GM21529 (cell line): ENCODE data around the gene HNRNPA0.

Source experiments
- ATAC-seq: cut with Tn5 transposase; IDR thresholded peaks from one replicate; pipeline ENCODE4 v1.9.1; 2021; ENCODE audit not compliant: unreplicated experiment

The HNRNPA0 gene

DNA sequence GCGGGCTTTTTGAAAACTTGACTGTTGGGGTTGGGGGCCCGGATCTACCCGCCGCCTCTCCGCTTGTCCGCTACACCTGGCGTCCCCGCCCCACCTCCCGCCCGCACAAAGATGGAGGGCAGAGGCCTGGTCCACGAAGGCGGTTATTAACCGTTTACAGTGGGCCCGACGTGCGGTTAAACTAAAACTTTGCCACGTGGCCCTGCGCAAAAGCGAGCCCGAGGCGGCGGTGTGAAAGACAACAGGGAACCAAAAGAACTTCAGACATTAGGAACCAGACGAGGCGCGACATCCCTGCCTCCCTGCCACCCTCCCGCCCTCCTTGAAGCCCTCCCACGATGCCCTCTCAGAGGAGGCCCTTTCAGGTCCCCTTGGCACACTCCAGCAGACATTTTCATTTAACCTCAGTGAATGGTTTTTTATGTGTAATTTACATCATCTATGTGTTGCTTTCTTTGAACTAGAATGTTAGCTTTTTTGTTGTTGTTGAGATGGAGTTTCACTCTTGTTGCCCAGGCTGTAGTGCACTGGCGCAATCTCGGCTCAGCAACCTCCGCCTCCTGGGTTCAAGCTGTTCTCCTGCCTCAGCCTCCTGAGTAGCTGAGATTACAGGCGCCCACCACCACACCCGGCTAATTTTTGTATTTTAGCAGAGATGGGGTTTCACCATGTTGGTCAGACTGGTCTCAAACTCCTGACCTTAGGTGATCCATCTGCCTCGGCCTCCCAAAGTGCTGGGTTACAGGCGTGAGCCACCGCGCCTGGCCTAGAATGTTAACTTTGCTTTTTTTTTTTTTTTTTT lies 999 bp upstream of the HNRNPA0 start:
- peak; percentile 20 for ATAC-seq

DNA sequence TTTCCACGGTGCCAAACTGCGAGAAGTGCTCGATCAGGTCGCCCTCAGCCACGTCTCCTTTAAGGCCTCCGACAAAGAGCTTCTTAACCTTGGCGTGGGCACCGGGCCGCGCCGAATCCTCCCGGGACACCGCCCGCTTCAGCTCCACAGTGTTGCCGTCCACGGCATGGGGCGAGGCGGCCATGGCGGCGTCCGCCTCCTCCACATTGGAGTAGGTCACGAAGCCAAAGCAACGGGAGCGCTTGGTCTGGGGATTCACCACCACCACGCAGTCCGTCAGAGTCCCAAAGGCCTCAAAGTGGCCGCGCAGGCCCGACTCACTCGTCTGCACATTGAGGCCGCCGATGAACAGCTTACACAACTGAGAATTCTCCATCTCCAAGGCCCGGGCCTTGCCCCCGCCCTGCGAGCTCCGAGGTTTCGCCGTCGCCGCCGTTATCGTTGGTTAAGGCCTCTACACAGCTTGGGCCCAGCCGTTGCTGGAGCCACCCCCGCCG lies 424 bp downstream of the HNRNPA0 start:
- peak; percentile 9 for ATAC-seq

GRCh38 chr5:137752905-137753690 lies 1.1 kb downstream of the HNRNPA0 start:
- no peak for ATAC-seq

GRCh38 chr5:137751869-137752491 lies 2.2 kb downstream of the HNRNPA0 start:
- no peak for ATAC-seq

DNA sequence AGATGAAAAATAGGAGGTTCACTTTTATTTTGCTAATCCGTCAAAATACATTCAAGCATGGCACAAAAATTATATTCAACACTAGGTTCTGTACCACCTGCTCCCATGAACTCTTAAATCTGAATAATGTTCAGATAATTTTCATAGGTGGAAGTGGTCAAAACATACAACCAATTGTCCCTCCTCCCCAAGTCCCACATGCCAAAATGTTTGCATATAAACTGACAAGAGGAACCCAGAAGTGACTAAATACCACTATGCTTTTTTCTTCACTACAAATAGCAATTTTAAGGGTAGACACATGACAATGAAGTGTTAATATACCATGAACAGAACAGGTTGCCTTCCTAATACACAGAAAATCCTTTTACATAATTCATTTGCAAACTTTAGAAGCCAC lies 3.7 kb downstream of the HNRNPA0 start:
- no peak for ATAC-seq

GRCh38 chr5:137747848-137748247 lies 6.3 kb downstream of the HNRNPA0 start:
- ATAC-seq, result no peak

DNA sequence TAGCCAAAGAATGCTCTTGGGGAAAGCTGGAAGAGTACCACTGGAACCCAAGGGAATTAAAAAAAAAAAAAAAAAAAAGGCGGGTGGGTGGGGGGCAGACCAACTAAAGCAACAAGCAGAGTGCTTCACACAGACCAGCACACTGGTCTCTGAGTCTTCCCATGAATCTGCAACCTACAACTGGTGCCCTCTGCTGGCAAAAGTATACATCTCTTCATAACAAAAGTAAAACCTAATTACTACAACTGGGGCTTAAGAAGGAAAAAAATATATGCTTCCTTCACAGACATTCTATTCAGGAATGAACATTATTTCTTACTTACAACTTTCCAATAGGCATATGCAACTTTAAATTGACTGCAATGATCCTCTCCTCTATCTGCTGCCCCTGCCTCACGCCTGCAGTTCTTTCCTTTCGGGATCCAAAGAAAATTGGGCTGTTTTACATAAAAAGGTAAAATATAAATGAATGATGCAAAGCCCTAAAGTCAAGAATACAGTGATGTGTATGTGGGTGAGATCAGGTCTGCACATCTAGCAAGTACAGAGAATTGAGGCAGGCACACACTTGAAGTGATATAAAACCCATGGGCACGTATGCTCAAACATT lies 11.0 kb downstream of the HNRNPA0 start:
- ATAC-seq, result peak; percentile 62

DNA sequence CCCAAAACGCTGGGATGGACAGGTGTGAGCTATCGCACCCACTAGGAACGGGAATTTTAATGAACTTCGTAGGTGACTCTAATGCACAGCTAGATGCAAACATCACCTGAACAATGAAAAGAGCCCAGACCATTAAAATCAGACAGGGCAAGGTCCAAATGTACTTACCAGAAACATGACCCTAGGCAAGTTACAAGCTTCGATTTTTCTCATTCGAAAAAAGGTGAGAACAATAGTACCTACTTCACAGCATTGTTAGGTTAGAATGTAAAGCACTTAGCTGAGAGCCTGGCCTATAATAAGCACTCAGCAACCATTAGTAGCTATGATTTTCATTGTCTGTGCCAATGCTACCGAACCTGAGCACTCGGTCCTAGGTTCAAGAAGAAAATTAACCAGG lies 12.4 kb downstream of the HNRNPA0 start:
- ATAC-seq, result no peak

- no peak for ATAC-seq
Measured at GRCh38 chr5:137739737-137740136, 14.4 kb downstream of the HNRNPA0 start.

DNA sequence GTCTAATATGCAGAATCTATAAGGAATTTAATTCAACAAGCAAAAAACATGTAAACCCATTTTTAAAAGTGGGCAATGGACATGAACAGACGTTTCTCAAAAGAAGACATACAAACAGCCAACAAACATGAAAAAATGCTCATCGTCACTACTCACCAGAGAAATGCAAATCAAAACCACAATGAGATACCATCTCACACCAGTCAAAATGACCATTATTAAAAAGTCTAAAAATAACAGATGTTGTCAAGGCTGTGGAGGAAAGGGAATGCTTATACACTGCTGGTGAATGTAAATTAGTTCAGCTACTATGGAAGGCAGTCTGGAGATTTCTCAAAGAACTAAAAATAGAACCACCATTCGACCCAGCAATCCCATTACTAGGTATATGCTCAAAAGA lies 15.2 kb downstream of the HNRNPA0 start:
- no peak for ATAC-seq

GRCh38 chr5:137737349-137738131 lies 16.6 kb downstream of the HNRNPA0 start:
- no peak for ATAC-seq

DNA sequence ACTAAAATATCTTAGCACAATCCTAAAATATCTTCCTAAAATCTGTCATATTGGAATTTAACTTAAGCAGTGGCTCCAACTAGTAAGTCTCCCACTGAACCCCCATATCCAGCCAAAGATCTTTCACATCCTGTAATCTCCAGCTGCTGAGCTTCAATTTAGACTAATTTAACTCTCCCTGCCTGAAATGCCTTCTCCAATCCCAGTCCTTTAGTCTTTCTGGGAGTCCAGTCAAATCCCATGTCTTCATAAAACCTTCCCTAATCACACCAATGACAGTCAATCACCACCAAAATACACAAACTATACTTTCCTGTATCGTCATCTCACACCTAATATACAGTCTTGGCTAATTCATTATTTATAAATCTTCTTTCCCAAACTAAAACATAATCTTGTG lies 17.7 kb downstream of the HNRNPA0 start:
- no peak for ATAC-seq

DNA sequence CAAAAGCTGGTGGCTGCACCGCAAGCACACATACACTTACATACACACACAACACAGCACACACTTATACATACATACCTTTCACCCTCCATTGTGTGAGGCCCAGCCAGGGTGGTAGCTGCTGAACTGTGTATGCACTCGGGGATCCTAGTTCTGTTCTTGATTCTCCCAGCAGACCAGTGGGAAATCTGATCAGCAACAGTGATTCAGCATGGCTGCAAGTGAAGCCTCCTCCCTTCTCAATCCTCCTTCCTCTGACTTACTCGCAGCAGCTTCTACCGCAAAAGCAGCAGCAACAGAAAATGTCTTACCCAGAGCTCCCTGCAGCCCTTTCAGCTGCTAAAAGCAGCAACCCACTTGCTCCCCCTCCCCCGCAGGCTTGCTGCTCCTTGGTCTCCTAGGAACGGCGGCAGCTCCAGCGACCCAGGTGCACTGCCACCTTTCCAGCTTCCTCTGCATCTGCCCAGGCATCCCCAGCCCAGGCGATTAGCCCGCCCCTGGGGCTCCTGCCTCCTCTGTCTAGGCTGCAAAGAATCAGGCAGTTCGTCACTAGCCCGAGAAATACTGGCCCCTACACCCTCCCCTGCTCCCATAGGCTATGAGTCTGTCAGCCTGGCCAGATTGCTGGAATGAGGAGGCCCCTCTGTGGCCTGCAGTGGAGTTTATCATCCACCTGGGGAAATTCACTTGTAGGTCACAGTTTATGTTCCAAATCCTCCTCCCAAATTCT lies 18.4 kb downstream of the HNRNPA0 start, which contains the start of gene KLHL3:
KLHL3 (minus strand) TSS at position 535 of the 730 bp plus-strand sequence; CDS start at position 92, 443 bp downstream.
- peak; percentile 64 for ATAC-seq

DNA sequence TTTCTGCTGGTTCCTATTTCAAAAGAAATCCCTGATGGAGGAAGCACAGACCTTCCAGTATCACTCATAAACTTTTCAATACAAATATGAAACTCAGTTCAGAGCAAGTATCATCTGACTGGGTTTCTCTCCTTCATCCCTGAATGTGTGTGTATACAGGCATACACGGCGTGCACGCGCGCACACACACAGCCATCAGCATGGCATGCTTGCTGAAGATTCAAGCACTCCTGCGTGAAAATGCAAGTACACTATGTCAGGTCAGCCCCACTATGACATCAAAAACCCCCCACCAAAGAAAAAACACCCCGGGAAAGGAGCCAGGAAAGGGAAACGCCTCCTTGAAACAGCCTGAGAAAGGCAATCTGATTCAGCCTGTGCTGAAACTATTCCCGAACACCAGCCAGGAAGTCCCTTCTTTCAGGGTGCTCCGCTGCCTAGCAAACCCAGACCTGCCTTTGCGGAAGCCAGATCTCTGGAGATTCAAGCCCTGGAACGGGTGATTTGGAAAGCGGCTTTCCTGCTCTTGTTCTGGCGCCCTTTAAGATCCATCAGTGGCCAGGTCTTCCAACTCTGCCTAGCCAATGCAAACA lies 19.1 kb downstream of the HNRNPA0 start:
- ATAC-seq, result peak; percentile 7

DNA sequence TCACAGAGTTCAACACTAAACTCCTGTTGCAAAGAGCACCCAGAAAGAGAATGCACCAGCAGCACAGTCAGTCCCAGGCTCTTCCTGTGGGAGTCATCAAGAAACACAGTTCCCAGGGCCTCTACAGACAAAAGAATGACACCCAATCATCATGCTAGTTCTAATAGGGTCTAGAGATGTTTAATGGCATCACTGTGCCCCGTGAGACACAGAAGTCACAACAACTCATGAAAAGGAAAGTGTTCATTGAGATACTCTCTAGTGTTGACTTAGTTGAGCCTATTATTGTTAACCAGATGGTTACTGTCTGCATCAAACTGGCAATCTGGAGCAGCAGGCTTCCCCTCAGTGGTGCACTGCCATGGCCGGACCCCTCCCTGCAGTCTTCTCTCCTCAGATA lies 19.8 kb downstream of the HNRNPA0 start:
- ATAC-seq, result no peak

GRCh38 chr5:137733922-137734321 lies 20.2 kb downstream of the HNRNPA0 start:
- no peak for ATAC-seq

GRCh38 chr5:137733006-137733405 lies 21.2 kb downstream of the HNRNPA0 start:
- ATAC-seq, result no peak

- ATAC-seq, result no peak
Measured at GRCh38 chr5:137731176-137731575, 23.0 kb downstream of the HNRNPA0 start.

GRCh38 chr5:137730336-137730735 lies 23.8 kb downstream of the HNRNPA0 start:
- ATAC-seq, result no peak
